Measurements from ENCODE around the gene FADS3. TPM values are rescaled to one million over a fixed set of nuclear protein-coding genes. Genes with fewer than 3 reads are reported as not detected.

FADS3 gene
- total RNA-seq, 1 experiment from 2014 or later, result 67.9 TPM

- BruUV-seq (replicated peaks), result no TSS peak
- H3K27me3 ChIP-seq (ENCODE audit: low read length), result no peaks in the 10 kb centered on the region
- ChIA-PET POLR2A (ENCODE audit: unreplicated experiment) (no interaction called here), CTCF (interaction anchor here (0.7 kb wide), 1 partner anchor 103 kb away, joined by 4 read pairs; no protein-coding TSS in a partner anchor)
- H3K79me2 ChIP-seq (ENCODE audit: low read length), result peaks cover 10% of the 10 kb centered on the region; the same call in 1 of the 2 replicates
- H2AFZ ChIP-seq (ENCODE audit: low read length), result peak overlapping the region; percentile 89
- no peaks in the 10 kb centered on the region for H3K9me2 ChIP-seq (replicated peaks; ENCODE audit: low read length)
- ATAC-seq, result peak; percentile 7
- peaks cover 12% of the 10 kb centered on the region for H3K4me1 ChIP-seq (ENCODE audit: insufficient read depth, low read length)
- no peaks in the 10 kb centered on the region for H3F3A ChIP-seq (ENCODE audit: low read length, unreplicated experiment)
- peak overlapping the region; percentile 74 for H3K4me3 ChIP-seq (ENCODE audit: low read length)
- no peaks in the 10 kb centered on the region for H3K36me3 ChIP-seq (ENCODE audit: low read depth, low read length)
- H3K9ac ChIP-seq (ENCODE audit: low read length), result no peak overlapping the region
- peak overlapping the region; percentile 99 for H3K4me2 ChIP-seq (ENCODE audit: low read length)
- no peak for TF ChIP-seq CTCF (conservative IDR thresholded peaks at IDR 0.05; ENCODE audit: low read depth, low read length)
- TF ChIP-seq EZH2phosphoT487 (IDR thresholded peaks at IDR 0.05; ENCODE audit: borderline replicate concordance, low read length), result no peak
- H4K20me1 ChIP-seq (ENCODE audit: low read length), result no peaks in the 10 kb centered on the region
- intact Hi-C loops (cut with micrococcal nuclease), result loop anchor here (5.0 kb wide), 1 partner anchor 75 kb away; the partner anchor contains the start of gene FADS1
- DNase-seq, result no peak
- no peak overlapping the region for H3K27ac ChIP-seq (ENCODE audit: low read length)
- H3K9me3 ChIP-seq (ENCODE audit: low read length), result no peaks in the 10 kb centered on the region
Observed at GRCh38 chr11:61892085-61892370, 683 bp upstream of the FADS3 start.

- TSS peak; percentile 43 for BruUV-seq (replicated peaks)
- TF ChIP-seq EZH2 (IDR thresholded peaks at IDR 0.05; ENCODE audit: low read length, unreplicated experiment), result no peak
- 0 out of 2 replicates have a peak, but pooled peaks have one; percentile 13 for TF ChIP-seq CTCF (conservative IDR thresholded peaks at IDR 0.05; ENCODE audit: low read depth, low read length)
- TF ChIP-seq EZH2phosphoT487 (IDR thresholded peaks at IDR 0.05; ENCODE audit: borderline replicate concordance, low read length), result 0 out of 2 replicates have a peak, but pooled peaks have one; percentile 26
Observed at GRCh38 chr11:61890529-61891330, 615 bp downstream of the FADS3 start.

GRCh38 chr11:61889831-61890230, 1.5 kb downstream of the FADS3 start:
- ATAC-seq, result no peak
- Histone ChIP-seq H3K36me3 (ENCODE audit: low read depth, low read length) (no peaks in the 10 kb centered on the region), H3K9me2 (replicated peaks; ENCODE audit: low read length) (no peaks in the 10 kb centered on the region), H3K4me3 (ENCODE audit: low read length) (no peak overlapping the region; the same call in 1 of the 2 replicates), H3K4me2 (ENCODE audit: low read length) (peak overlapping the region; percentile 99; the same call in 1 of the 2 replicates), H3K27ac (ENCODE audit: low read length) (no peak overlapping the region), H2AFZ (ENCODE audit: low read length) (no peak overlapping the region), H3K9me3 (ENCODE audit: low read length) (no peaks in the 10 kb centered on the region), H3K27me3 (ENCODE audit: low read length) (no peaks in the 10 kb centered on the region), H3K4me1 (ENCODE audit: insufficient read depth, low read length) (peaks cover 12% of the 10 kb centered on the region), H4K20me1 (ENCODE audit: low read length) (no peaks in the 10 kb centered on the region), H3K79me2 (ENCODE audit: low read length) (peaks cover 10% of the 10 kb centered on the region; the same call in 1 of the 2 replicates), H3F3A (ENCODE audit: low read length, unreplicated experiment) (no peaks in the 10 kb centered on the region), H3K9ac (ENCODE audit: low read length) (no peak overlapping the region)
- no peak for DNase-seq
- CTCF ChIA-PET, result no interaction called here
- TF ChIP-seq CTCF (conservative IDR thresholded peaks at IDR 0.05; ENCODE audit: low read depth, low read length) (no peak), EZH2phosphoT487 (IDR thresholded peaks at IDR 0.05; ENCODE audit: borderline replicate concordance, low read length) (no peak), EZH2 (IDR thresholded peaks at IDR 0.05; ENCODE audit: low read length, unreplicated experiment) (no peak)
- intact Hi-C loops (cut with micrococcal nuclease), result loop anchor here (2.0 to 5.0 kb wide), 2 partner anchors 73 to 93 kb away; partner anchors contain the start of gene FADS1
- POLR2A ChIA-PET (ENCODE audit: unreplicated experiment), result no interaction called here
- BruUV-seq (replicated peaks), result no TSS peak

More at GRCh38 chr11:61890529-61891330, 615 bp downstream of the FADS3 start:
- Histone ChIP-seq H3K9me2 (replicated peaks; ENCODE audit: low read length) (no peaks in the 10 kb centered on the region), H2AFZ (ENCODE audit: low read length) (peak overlapping the region; percentile 92), H3K4me2 (ENCODE audit: low read length) (peak overlapping the region; percentile 99), H3K27ac (ENCODE audit: low read length) (no peak overlapping the region), H3K79me2 (ENCODE audit: low read length) (peaks cover 10% of the 10 kb centered on the region; the same call in 1 of the 2 replicates), H3K27me3 (ENCODE audit: low read length) (no peaks in the 10 kb centered on the region), H3K36me3 (ENCODE audit: low read depth, low read length) (no peaks in the 10 kb centered on the region), H4K20me1 (ENCODE audit: low read length) (no peaks in the 10 kb centered on the region), H3K9ac (ENCODE audit: low read length) (peak overlapping the region; percentile 37; the same call in 1 of the 2 replicates), H3K4me3 (ENCODE audit: low read length) (peak overlapping the region; percentile 91), H3F3A (ENCODE audit: low read length, unreplicated experiment) (no peaks in the 10 kb centered on the region), H3K4me1 (ENCODE audit: insufficient read depth, low read length) (peaks cover 12% of the 10 kb centered on the region), H3K9me3 (ENCODE audit: low read length) (no peaks in the 10 kb centered on the region)
- intact Hi-C loops (cut with micrococcal nuclease), result loop anchor here (2.0 to 5.0 kb wide), 2 partner anchors 73 to 94 kb away; partner anchors contain the start of gene FADS1
- DNase-seq (peak; percentile 76), ATAC-seq (peak; percentile 44)
- ChIA-PET POLR2A (ENCODE audit: unreplicated experiment) (no interaction called here), CTCF (no interaction called here)
